HG03565 (cell line): ENCODE results near the gene RAD23A.
A peak's percentile ranks its signal among the peaks of the same experiment; 100 is the strongest.
"Not testable (repeated sequence)": the region's sequence is repeated elsewhere in the genome, so short reads cannot be mapped to it uniquely, and the experiment has no call there.

Source experiments
- ATAC-seq: cut with Tn5 transposase; IDR thresholded peaks from one replicate; pipeline ENCODE4 v1.9.1; 2021; ENCODE audit warnings: mild to moderate bottlenecking, moderate library complexity; ENCODE audit not compliant: unreplicated experiment

Gene RAD23A

GRCh38 chr19:12937927-12938778 is 7.5 kb upstream of the RAD23A start, which contains the start of gene CALR:
TSS of gene CALR (plus strand) at chr19:12938609. CDS start at chr19:12938680, 71 bp downstream.
- peak; percentile 79 for ATAC-seq

- no peak for ATAC-seq
These were observed 6.7 kb upstream of the RAD23A start for GRCh38 chr19:12938779-12939601.

- ATAC-seq: no peak
These were observed 5.7 kb upstream of the RAD23A start for GRCh38 chr19:12939975-12940423.

- no peak for ATAC-seq
These were observed 4.8 kb upstream of the RAD23A start for GRCh38 chr19:12940897-12941296.

- no peak for ATAC-seq
These were observed 2.1 kb upstream of the RAD23A start for GRCh38 chr19:12943437-12944044.

- ATAC-seq: no peak
These were observed 1.5 kb upstream of the RAD23A start for GRCh38 chr19:12944104-12944674.

- ATAC-seq: peak; percentile 10
These were observed 545 bp downstream of the RAD23A start for GRCh38 chr19:12946092-12946721.

- ATAC-seq: no peak
These were observed 1.3 kb downstream of the RAD23A start for GRCh38 chr19:12946731-12947496.

GRCh38 chr19:12947702-12948611 is 2.3 kb downstream of the RAD23A start:
- ATAC-seq: no peak

- ATAC-seq: no peak
These were observed 3.1 kb downstream of the RAD23A start for GRCh38 chr19:12948612-12949362.

GRCh38 chr19:12949363-12950283 is 4.0 kb downstream of the RAD23A start:
- no peak for ATAC-seq

- ATAC-seq: not testable (repeated sequence)
These were observed 6.4 kb downstream of the RAD23A start for GRCh38 chr19:12952050-12952449.

- no peak for ATAC-seq
These were observed 7.0 kb downstream of the RAD23A start for GRCh38 chr19:12952488-12953137.

- ATAC-seq: no peak
These were observed 7.6 kb downstream of the RAD23A start for GRCh38 chr19:12953138-12953798.

GRCh38 chr19:12953799-12954611 is 8.3 kb downstream of the RAD23A start:
- no peak for ATAC-seq
